Posterior vena cava (tissue), 2 donors: ENCODE data around the gene NUAK1. TPM values are rescaled to one million over a fixed set of nuclear protein-coding genes. Genes with fewer than 3 reads are reported as not detected.
A peak's percentile ranks its signal among the peaks of the same experiment; 100 is the strongest.

Experiments used
- DNase-seq: peaks from one replicate; pipeline ENCODE4 v3.0.0-alpha.2; 2020; ENCODE audit warnings: low spot score
- intact Hi-C, 2 donors: fragments of 100-400 bp; cut with DNase I; formaldehyde crosslinking; loops; one replicate each; pipeline versions ENCODE4 v1.14.1 to v1.14.2; 2022 to 2023
- total RNA-seq, 2 donors: library from RNA; stranded (reverse); fragmentation: NEBNext Ultra II Directional; extraction: Animal tissue kit (Norgen Biotek cat#: 25700); gene quantifications; one replicate each; pipeline ENCODE4 v1.2.1, GENCODE V29; 2021
- donor health status: DM: yes; HTN: yes; CAD: no.
- donor health status: DM: yes; HTN: yes; CAD: no.

NUAK1 gene
- total RNA-seq, 2 donors from 2014 or later: 16.9 to 17.7 TPM

DNA sequence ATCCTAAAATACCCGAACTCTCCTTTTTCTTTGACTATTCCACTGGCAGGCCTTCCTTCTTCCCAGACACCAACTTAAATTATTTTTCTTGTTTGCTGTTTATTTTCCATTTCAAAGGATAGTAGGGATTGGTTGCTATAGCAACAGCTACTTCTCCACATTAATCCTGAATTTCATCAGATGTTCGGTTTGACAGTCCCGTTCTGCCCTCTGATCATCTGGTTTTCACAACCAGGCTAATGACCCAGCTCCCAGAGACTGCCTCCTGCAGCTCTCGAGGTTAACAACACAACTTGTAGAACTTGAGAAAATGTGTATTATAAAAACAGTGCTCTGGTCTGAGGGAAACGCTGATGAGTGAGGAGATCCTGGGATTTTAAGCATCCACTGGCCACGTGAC is 45.5 kb downstream of the NUAK1 start:
- intact Hi-C loops: loop anchor here in 1 of 2 donors (2.0 kb wide), 1 partner anchor 28 kb away; no protein-coding TSS in a partner anchor
- DNase-seq: no peak

DNA sequence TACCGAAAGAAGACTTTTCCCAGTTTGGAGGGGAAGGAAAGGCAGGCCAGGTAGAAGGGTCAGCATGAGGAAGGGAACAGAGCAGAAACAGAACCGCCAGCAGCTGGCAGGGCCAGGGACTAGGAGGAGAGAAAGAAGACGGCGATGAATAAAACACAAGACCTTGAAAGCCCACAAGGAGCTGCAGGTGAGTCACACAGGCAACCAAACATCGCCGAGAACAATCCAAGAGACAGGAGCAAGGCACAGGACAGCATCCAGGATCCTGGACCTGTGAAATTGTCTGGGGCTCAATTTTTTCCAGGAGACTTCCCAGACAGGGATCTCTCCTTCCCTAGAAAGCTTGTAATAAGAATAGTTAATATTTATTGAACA is 47.3 kb downstream of the NUAK1 start:
- DNase-seq: no peak
- intact Hi-C loops: no loop called here

DNA sequence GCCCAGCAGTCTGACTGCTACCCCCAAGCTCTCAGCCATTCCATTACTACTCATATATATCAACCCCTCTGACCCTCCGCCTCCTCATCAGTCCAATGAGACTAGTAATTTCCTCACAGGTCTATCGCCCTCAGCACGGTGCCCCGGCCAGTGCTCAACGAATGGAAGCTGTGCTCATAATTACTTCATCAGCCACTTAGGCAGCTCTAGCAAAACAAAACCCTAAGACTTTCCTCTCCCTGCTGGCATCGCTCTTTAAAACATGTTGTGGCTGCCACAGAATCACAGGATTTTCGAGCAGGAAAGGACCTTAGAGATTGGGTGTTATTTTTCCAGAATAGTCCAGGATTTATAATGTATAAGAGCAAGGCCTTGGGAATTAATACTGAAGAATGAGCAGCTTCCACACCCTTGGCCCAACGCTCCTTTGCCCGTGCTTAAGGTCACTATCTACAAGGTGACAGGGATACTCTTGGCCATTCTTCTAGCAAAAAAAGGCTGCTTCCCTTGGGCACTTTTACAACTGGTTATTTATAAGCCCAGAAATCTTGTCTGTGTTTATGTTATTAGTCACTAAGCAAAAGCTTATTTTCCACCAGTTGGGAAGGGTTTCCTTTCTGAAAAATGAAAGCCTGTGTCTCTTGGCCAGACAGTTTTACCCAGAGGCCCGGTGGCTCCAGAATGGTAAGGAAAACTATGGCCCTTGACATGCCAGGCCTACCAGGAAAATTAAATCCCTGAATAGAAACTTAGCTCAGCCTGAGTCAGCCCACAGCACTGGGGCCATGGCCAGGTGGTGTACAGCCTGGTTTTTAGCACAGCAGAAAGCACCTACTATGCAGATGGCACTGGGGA is 47.9 kb downstream of the NUAK1 start:
- peak; percentile 88 for DNase-seq
- intact Hi-C loops: no loop called here

DNA sequence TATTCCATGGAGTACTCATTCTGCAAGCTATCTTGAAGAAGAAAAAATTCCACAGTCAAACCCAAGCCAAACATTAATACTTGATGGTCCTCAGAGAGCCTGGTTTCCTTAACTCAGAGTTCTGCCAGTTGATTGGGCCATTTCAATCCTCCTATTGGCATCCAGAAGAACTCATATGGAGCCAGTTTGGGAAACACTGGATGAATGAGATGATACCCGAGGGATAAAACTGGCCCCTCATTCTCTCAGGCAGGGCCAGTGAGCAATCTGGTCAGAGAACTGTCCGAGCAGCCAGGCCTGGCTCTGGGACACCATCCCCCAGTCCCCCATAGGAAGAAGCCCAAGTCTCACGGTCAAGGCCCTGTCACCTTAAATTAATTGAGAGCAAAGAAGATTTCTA is 48.8 kb downstream of the NUAK1 start:
- DNase-seq: no peak
- intact Hi-C loops: no loop called here

DNA sequence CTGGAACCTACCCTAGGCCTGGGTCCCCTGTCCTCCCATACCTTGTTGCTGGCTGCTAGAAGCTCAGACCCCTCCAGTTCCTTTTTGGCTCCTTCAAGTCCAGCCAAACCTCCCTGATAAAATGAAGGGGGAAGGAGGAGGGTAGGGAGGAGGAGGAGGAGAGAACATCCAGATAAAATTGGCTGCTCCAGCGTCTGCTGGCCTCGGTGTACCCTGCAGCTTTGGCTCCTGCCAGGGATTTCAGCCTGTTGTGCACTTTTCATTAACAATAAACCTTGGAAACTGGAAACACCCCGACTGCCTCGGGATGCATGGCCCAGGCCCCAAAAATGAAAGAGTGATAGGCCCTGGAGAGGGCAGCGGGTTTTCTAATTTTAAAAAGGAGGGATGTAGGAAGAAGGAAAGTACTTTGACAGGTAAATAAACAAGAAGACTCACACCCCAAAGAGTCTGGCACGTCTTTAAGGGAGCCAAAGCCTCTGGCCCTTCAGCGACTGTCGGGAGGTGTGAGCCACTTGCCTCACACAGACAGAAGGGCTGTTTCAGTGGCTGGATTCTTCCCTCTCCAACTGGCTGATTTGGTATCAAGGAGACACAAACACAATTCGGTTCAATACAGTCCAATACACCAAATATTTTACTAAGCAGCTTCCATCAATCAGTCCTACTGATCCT is 49.8 kb downstream of the NUAK1 start:
- no peak for DNase-seq
- intact Hi-C loops: no loop called here

DNA sequence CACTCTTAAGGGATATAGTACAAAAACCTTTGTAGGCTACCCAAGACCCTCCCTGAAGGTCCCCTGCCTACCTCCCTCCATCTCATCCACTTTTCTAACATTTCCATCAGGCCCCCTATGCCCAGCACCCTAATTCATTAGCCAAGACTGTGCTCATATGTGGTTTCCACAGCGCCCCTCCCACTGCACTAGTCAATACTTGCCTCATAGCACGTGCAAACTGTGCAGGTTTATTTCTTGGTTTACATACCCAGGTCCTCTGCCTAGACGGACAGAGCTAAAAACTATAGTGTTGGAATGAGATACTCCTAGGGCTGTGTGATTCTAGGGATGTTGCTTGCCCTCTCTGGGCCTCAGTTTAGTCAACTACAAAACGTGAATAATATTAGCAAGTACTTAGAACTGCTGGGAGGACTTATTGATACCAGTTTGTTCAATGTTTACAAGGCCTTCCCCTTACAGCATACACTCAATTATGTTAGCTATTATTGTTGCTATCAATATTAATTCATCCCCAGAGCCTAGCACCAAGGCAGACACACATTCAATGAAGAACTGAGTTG is 50.4 kb downstream of the NUAK1 start:
- intact Hi-C loops: no loop called here
- no peak for DNase-seq

DNA sequence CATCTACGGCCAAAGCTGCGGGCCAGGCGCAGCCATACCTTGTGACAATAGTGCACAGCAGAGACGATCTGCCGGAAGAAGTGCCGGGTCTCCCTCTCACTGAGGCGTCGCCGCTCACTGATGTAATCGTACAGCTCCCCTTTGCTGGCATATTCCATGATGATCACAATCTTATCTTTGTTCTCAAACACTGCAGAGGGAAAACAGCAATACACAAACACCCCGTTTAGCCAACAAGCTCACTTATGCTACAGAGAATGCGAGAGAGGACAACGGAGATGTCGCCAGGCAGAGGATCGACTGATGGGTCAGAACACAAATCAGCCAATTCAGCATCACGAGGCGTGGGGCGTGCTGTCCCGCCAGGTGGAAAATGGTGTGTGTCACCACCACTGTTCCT is 52.1 kb downstream of the NUAK1 start:
- intact Hi-C loops: no loop called here
- no peak for DNase-seq

DNA sequence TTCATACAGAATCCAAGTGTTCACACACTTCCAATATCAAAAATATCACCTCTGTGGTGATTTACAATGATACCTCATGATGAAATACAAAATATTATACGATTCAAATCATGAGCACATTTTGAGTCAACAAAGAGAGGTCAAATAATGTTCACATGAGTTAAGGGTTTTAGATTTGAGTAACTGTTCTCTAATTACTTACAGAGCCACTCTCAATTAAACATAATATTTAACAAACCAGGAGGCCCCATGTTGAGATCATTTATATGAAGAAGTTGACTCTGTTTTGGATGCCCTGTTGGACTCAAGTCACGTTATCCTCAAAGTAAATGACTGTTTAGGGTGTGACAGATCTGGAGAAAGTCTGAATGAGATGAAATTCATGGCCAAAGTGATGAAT is 53.5 kb downstream of the NUAK1 start:
- DNase-seq: no peak
- intact Hi-C loops: no loop called here

DNA sequence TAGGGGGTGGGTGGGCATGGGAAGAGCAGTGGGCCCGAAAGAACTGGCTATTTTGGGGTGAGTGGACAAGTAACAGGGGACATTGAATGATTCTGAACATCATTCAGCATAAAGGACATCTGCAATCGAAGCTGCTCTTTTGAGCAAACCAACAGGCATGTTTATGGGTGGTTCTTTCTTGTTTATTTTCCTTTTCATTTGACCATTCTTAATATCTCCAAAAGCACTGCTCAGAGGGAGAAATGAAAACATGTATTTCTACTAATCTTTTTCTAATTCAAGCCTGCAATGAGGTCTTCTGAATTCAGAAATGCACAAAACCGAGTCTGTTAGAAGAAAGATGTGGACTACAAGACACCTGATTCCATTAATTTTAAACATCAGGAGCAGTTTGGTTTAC is 54.0 kb downstream of the NUAK1 start:
- intact Hi-C loops: no loop called here
- DNase-seq: no peak

DNA sequence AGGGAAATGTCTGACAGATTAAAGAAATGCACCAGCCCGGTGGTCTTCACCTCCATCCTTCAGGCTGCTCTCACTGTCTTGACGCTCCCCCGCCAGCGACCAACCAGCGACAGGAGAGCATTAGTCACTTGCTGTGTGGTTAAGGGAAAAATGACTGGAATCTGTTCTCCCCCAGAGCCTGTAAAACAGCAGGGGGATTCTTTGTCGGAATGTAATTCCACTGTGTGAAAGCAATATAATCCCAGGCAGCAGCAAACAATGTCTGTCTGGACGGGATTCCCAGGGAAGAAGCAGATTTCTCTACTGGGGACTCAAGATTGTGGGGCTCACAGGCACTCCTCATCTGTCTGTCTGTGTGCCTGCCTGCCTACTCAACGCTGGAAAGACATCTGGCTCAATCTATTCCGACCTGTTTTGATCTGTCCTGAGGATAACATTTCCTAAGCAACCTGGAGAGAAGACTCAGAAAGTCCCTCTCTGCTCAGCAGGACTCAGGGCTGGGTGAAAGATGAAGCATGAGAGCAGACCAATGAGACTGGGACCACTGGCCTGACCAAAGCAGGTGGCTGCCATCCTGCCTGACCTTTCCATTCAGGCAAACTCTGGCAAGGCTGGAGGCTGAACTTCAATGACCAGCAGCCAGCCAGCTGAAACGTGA is 54.6 kb downstream of the NUAK1 start:
- DNase-seq: no peak
- intact Hi-C loops: no loop called here

DNA sequence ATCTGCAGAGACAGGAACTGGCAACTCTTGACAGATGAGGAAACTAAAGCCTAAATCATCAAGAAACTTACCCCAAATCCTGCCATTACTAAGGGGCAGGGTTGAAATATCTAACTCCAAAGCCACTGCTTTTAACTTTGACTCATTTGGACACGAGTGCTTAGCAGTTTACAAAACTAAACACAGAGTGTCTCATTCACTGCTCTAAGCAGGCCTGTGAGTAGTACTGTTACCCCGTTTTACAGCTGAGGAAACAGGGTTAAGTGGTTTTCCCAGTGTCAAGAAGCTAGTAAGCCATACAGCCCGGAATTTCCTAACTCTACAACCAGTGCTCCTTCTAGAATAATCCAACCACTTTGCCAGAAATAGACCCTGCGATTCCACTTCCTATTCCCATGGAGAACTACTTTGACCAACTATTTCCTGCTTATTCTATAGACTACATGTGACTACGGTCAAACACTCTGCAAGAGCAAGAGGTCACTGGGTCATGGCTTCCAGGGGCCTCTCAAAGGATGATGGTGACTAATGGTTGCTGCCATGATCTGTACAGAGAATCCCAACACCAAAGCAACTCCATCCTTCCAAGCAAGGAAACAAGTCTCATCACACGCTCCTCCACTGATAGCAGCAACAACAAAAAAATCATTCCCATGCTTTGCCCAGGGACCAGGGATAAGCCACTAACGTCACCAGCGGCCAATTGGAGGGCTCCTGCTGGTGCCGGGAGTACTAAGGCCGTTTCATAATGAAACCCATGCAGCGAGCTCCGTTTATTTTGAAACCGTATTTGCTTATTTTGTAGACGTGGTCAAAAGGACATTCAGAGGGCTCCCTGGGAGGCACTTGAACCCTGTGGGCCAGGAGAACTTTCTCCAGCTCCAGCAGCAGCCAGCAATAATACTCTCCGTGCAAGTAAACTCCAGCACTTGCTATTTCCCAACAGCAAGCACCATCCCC is 56.3 kb downstream of the NUAK1 start:
- intact Hi-C loops: no loop called here

DNA sequence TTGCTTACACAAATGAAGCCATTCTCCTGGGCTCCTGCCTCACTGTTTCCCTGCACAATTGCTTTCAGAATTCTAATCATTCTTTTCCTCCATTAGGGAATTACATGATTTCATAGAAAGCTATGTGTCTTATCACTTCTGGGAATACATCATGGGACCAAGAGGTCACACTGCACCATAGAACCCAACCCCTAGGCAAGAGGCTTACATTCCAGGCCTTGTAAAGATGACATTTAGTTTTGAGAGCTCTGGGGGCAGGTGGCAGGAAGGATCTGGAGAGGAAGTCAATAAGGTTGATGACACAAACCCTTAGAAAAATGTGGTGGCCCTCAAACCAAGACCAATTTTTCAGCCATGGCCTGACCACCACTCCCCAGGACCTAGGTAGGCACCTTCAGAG is 57.1 kb downstream of the NUAK1 start:
- DNase-seq: no peak
- intact Hi-C loops: no loop called here

More for the DNA sequence above, 56.3 kb downstream of the NUAK1 start:
- no peak for DNase-seq

DNA sequence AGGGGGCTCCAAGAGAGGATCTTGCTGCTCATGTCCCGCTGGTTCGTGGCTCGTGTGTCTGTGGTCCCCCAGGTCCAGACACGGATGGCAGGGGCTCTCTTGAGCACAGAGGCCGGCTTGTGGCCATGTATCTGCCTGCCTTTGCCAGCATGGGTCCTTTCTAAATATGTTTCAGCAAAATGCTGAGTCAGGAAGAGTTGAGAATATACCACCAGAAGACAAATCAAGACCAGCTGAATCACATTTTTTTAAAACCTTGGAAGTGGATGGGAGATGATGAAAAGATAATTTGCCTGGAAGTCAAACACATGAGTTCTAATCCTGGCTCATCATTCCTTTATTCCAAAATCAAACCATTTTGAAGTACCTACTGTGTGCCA is 58.0 kb downstream of the NUAK1 start:
- intact Hi-C loops: no loop called here
- no peak for DNase-seq

DNA sequence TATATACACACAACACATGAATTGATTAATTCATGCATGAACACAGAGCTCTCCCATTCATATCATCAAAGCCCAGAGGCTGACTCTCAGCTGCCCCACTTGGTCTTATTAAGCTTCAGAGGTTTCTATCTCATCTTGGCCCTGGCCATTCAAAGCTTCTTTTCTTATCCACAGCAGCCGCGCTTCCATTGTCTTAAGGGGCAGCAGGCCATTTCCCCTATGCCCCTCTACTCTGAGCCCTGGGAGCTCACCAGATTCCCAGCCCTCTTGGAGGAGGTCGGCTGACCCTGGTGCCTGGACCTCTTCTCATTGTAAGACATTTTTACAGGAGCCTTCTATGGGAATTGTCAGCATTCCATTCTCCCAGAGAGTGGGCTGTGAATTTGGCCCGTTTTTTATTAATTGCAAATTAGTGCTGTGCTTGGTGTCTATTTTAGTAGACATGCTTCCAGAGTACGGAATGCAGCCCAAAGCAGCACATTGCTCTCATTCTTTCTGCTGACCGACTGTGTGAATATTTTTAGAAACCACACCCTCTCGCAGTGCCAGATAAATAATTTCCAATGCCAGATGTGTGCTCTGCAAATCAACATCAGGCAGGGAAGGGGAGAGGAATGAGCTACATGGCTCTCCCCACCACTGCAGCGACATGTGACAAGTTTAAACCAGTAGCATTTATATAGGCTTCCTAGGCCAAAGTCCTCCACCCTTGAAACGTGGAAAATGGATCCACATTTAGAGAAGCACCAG is 58.5 kb downstream of the NUAK1 start:
- DNase-seq: no peak
- intact Hi-C loops: no loop called here

DNA sequence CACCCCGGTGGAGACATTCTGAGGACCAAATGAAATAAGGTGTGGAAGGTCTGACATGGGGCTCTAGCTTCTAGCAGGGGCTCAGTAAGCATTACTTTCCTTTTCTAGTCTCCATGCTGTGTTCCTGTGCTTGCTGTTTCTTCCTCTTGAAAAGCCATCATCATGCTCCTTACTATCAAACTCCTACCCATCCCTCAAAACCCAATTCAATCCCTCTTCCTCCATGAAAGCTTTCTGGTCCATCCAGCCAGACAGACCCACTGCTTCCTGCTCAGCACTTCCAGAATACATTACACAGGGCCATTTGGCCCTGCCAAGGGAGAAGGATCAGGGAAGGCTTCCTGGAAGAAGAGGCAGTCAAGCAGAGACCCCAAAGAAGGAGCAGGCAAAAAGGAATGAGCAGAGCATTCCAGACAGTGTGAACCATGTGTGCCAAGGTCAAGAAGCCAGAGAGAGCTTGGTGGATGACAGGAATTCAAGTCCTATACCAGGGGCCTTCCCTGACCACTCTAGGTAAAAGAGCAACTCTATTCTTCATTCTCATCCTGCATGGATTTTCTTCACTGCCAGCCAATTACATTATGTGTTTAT is 59.5 kb downstream of the NUAK1 start:
- DNase-seq: no peak
- intact Hi-C loops: no loop called here

DNA sequence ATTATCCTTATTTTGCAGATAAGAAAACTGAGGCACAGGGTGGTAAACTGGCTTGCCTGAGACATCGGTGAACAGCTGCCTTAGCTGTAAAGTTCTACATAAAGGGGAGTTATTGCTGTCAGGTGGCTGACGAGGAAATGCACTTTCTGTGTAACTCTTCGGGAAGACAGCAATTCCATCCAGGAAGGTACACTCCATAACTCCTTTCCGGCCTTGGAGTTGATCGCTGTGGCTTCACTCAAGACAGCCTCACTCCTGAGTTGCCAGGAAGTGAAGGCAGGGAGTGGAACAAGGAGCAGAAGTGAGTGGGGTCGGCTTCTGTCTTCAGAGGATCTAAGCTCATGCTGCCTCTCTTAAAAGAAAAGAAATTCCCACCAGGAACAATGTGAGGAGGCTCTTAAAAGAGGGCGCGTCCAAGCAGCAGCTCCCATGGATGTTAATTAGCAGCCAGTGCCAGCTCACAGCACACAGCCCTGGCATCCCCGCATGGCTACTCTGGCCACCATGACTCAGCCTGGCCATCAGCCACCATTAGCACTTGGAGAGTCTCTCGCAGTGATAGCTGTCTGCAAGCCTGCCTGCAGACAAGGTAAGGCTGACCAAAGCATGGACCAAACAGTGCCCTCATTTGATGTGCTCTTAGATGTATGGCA is 60.3 kb downstream of the NUAK1 start:
- intact Hi-C loops: no loop called here
- peak; percentile 90 for DNase-seq

DNA sequence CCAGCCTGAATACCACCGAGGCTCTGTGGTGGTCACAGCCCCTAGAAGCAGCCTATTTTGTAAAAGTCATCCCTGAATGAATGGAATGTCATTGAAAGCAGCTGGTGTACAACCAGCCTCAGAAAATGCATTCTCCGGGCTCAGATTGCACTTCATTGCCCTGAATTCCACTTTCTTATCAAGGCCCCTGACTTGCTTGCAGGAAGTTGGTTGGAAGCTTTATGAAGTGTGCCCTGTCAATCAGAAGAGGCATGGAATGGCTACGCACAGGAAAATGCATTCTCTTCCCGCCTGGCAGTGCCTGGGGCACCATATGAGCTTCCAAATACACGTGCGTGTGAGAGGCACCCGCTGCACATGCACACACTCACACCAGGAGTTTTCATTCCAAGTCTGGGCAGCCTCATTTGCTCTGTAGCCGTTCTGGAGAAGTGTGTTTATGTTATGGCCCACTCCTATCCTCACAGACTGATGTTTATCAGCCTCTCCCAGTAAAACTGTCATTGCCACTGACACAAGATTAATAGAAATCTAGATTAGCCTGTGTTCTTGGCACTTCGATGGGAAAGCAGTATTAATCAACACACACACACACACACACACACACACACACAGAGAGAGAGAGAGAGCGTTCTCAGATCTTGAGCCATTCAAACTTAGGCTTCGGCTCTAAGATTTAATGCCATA is 63.9 kb downstream of the NUAK1 start:
- intact Hi-C loops: no loop called here
- no peak for DNase-seq
